OCI-LY1 (cell line): Measurements from ENCODE around the gene STAMBPL1.

Experiments
- EZH2 ChIP-seq: fragments of 200-600 bp; sonication (generic), shearing (Covaris generic); IDR thresholded peaks from 2 replicates; pipeline ENCODE4 v1.8.0; 2017; ENCODE audit warnings: borderline replicate concordance, mixed run types, mild to moderate bottlenecking, antibody characterized with exemption, low read length, moderate library complexity, mixed read lengths
- TF ChIP-seq, protein P1 (sequence below): fragments of 200-600 bp; sonication (generic), shearing (Covaris generic); IDR thresholded peaks from 2 replicates; pipeline ENCODE4 v1.5.1; 2017; ENCODE audit warnings: mild to moderate bottlenecking, antibody characterized with exemption, low read length, moderate library complexity, mixed read lengths

DNA sequence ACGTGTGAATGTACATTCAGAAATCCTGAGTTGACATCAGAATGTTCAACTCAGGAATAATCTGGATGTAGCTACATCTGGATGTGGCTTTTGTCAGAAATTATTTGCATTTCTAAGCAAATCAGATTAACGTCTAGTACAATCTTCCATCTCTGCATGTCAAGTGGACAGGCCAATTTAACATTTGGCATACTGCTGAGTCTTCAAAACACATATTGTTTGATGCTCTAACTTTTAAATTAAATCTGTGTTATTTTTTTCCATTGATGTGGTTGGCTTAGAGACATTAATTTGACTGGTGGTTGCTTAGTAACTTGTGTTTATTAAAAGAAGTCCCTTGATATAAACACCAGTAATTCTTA is 3.4 kb downstream of the STAMBPL1 start:
- TF ChIP-seq, protein P1, sequence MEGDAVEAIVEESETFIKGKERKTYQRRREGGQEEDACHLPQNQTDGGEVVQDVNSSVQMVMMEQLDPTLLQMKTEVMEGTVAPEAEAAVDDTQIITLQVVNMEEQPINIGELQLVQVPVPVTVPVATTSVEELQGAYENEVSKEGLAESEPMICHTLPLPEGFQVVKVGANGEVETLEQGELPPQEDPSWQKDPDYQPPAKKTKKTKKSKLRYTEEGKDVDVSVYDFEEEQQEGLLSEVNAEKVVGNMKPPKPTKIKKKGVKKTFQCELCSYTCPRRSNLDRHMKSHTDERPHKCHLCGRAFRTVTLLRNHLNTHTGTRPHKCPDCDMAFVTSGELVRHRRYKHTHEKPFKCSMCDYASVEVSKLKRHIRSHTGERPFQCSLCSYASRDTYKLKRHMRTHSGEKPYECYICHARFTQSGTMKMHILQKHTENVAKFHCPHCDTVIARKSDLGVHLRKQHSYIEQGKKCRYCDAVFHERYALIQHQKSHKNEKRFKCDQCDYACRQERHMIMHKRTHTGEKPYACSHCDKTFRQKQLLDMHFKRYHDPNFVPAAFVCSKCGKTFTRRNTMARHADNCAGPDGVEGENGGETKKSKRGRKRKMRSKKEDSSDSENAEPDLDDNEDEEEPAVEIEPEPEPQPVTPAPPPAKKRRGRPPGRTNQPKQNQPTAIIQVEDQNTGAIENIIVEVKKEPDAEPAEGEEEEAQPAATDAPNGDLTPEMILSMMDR, result no peak
- no peak for TF ChIP-seq EZH2
